Measurements from ENCODE around the gene TOM1L2.

Gene TOM1L2

DNA sequence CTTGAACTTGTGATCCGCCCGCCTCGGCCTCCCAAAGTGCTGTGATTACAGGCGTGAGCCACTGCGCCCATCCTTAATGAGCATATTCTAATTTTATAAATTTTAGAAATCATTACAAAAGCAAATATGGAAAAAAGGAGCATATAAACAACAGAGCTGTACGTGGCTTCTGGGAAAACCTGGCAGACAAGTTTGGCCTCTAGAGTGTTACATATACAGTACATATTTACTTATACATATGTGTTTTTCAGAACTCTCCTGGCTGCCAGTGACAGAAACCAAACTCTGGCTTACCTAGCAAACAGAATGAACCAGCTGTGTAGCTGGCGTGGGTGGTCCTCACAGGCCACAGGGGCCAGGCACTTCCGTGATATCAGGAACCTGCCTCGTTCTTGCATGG, 10.6 kb upstream of the TOM1L2 start:
- no peaks in the 10 kb centered on the region for H3K9me3 ChIP-seq (ENCODE audit: insufficient read depth, low read depth, low read length)
- no peak overlapping the region for H3K27ac ChIP-seq (ENCODE audit: low read length)
- no peaks in the 10 kb centered on the region for H3K27me3 ChIP-seq (ENCODE audit: insufficient read depth, low read length)
- no peaks in the 10 kb centered on the region for H3K36me3 ChIP-seq (ENCODE audit: insufficient read depth, low read depth, low read length)
- no peaks in the 10 kb centered on the region for H3K4me1 ChIP-seq (ENCODE audit: insufficient read depth, low read length)
- no peak overlapping the region for H3K4me3 ChIP-seq (ENCODE audit: low read length)
- H3K9ac ChIP-seq (ENCODE audit: low read depth, low read length) = no peak overlapping the region

DNA sequence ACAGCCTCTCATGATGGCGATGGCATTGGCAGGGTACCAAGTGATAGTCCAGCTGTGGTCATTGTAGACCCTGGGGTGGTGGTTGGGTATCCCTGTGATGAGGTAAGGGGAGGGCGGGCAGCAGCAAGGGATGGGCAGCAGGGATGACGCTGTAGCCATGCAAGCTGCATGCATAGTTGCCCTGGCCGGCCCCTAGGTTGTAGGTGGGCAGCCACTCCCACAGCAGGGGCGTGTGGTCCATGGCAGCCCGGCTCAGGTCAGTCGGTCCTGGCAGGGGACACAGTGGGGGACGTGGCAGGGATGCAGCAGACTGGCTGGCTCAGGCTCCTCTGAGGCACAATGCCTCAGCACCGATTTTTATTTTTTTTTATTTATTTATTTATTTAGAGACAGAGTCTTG, 9.1 kb upstream of the TOM1L2 start:
- Histone ChIP-seq H3K9ac (ENCODE audit: low read depth, low read length) (no peak overlapping the region), H3K4me3 (ENCODE audit: low read length) (no peak overlapping the region), H3K27me3 (ENCODE audit: insufficient read depth, low read length) (no peaks in the 10 kb centered on the region), H3K4me1 (ENCODE audit: insufficient read depth, low read length) (no peaks in the 10 kb centered on the region), H3K9me3 (ENCODE audit: insufficient read depth, low read depth, low read length) (no peaks in the 10 kb centered on the region), H3K27ac (ENCODE audit: low read length) (no peak overlapping the region), H3K36me3 (ENCODE audit: insufficient read depth, low read depth, low read length) (no peaks in the 10 kb centered on the region)

DNA sequence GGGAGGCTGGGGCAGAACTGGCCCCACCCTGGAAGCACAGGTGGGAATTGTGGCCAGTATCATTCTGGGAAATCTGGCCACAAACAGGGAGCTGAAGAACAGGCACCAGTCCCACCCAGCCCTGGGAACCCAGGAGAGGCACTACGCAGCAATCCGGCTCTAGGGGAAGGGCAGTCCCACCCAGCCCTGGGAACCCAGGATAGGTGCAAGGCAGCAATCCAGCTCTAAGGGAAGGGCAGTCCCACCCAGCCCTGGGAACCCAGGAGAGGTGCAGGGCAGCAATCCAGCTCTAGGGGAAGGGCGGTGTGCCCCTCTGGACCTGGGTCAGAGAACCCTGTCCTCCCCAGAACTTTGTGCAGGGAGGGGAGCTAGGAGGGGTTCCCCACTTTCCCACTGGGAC, 7.6 kb upstream of the TOM1L2 start:
- H3K27ac ChIP-seq (ENCODE audit: low read length) = no peak overlapping the region
- no peaks in the 10 kb centered on the region for H3K9me3 ChIP-seq (ENCODE audit: insufficient read depth, low read depth, low read length)

DNA sequence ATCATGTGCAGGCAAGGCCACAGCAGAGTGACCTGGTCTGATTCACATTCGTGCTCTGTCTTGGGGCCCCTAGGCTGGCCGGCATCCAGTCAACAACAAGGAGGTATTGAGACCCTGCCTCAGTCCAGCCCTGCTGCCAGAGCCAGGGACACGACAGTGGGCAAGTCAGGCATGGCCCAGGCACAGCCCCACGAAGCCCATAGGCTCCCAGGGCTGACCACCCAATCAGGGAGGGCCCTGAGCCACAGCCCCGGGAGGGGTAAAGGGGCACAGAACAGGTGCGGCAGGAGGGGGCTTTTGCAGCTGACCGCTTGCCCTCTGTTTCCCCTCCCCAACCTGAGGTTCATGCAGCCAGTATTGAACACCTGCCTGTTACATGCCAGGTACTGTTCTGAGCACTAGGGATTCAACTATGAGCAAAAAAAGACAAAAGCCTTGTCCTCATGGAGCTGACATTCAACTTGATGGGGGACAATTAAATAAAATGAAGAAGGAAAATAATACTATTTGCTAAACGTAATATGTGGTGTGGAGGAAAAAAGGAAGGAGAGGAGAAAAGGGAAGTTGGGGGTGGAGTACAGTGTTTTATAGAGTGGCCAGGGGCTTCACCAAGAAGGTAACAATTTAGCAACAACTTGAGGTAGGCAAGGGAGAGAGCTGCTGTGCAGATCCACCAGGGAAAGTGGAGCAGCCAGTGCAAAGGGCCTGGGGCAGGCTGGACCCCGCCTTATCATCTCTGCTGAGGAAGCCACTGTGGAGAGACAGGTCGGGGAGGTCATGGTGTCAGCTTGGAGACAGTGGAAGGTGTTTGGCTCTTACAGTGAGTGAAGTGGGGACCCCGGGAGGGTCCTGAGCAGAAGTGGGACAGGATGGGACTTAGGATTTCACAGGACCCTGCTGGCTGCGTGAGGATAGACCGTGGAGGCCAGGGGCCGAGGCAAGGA, 6.6 kb upstream of the TOM1L2 start:
- Histone ChIP-seq H3K4me3 (ENCODE audit: low read length) (no peak overlapping the region), H3K9ac (ENCODE audit: low read depth, low read length) (no peak overlapping the region), H3K27ac (ENCODE audit: low read length) (no peak overlapping the region), H3K9me3 (ENCODE audit: insufficient read depth, low read depth, low read length) (no peaks in the 10 kb centered on the region), H3K4me1 (ENCODE audit: insufficient read depth, low read length) (no peaks in the 10 kb centered on the region), H3K36me3 (ENCODE audit: insufficient read depth, low read depth, low read length) (no peaks in the 10 kb centered on the region), H3K27me3 (ENCODE audit: insufficient read depth, low read length) (no peaks in the 10 kb centered on the region)

More for the DNA sequence above, 7.6 kb upstream of the TOM1L2 start:
- Histone ChIP-seq H3K4me3 (ENCODE audit: low read length) (no peak overlapping the region), H3K9ac (ENCODE audit: low read depth, low read length) (no peak overlapping the region), H3K4me1 (ENCODE audit: insufficient read depth, low read length) (no peaks in the 10 kb centered on the region), H3K36me3 (ENCODE audit: insufficient read depth, low read depth, low read length) (no peaks in the 10 kb centered on the region), H3K27me3 (ENCODE audit: insufficient read depth, low read length) (no peaks in the 10 kb centered on the region)

DNA sequence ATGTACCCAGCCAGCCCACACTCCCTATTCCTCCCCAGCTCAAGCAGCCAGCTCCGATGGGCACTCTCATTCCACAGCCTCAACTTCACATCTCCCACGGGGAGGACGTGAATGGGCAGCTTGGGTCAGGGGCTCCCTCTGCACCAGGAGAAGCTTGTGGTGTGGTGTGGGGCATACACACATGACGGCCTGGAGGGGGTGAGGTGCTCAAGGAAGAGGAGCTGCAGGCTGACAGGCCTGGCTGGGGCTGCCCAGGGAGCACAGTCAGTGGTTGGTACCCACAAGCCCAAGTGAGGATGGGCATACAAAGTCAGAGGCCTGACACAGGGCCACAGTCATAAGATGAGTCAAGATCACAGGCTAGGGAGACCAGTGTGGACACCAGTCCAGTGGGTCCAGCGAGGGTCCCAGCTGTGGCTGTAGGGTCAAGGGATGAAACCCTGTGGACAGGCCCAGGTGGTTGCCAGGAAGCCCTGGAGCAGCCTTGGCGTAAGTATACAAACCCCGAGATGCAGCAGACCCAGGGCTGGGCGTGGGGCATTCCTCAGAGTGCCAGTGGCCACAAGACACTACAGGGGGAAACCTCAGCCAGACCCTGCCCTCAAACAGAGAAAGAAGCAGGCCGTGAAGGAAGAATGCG, 4.9 kb upstream of the TOM1L2 start:
- H3K27me3 ChIP-seq (ENCODE audit: insufficient read depth, low read length) = no peaks in the 10 kb centered on the region
- H3K9me3 ChIP-seq (ENCODE audit: insufficient read depth, low read depth, low read length) = no peaks in the 10 kb centered on the region
- H3K4me3 ChIP-seq (ENCODE audit: low read length) = no peak overlapping the region
- H3K36me3 ChIP-seq (ENCODE audit: insufficient read depth, low read depth, low read length) = no peaks in the 10 kb centered on the region
- no peak overlapping the region for H3K9ac ChIP-seq (ENCODE audit: low read depth, low read length)
- 0 out of 2 replicates have a peak, but pooled peaks cover 3% of the 10 kb centered on the region for H3K4me1 ChIP-seq (ENCODE audit: insufficient read depth, low read length)
- H3K27ac ChIP-seq (ENCODE audit: low read length) = no peak overlapping the region

DNA sequence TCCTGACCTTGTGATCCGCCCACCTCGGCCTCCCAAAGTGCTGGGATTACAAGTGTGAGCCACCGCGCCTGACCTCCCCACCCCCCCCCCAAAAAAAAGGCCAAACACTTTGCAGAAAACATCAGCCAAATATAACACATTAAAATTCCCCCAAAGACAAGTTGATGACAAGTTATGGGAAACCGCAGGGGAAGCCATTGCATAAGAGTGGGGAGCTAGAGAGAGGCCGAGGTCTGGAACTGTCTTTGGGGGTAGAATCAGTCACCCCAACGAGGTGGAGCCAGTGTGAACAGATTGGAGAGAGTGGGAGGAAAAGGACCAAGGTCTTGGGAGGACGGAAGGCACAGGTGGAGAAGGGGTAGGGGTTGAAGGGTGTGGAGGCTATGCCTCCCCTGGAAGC, 3.2 kb upstream of the TOM1L2 start:
- H3K4me1 ChIP-seq (ENCODE audit: insufficient read depth, low read length) = 0 out of 2 replicates have a peak, but pooled peaks cover 3% of the 10 kb centered on the region
- no peaks in the 10 kb centered on the region for H3K36me3 ChIP-seq (ENCODE audit: insufficient read depth, low read depth, low read length)
- no peak overlapping the region for H3K9ac ChIP-seq (ENCODE audit: low read depth, low read length)
- H3K27me3 ChIP-seq (ENCODE audit: insufficient read depth, low read length) = no peaks in the 10 kb centered on the region
- no peaks in the 10 kb centered on the region for H3K9me3 ChIP-seq (ENCODE audit: insufficient read depth, low read depth, low read length)
- H3K27ac ChIP-seq (ENCODE audit: low read length) = no peak overlapping the region
- no peak overlapping the region for H3K4me3 ChIP-seq (ENCODE audit: low read length)

DNA sequence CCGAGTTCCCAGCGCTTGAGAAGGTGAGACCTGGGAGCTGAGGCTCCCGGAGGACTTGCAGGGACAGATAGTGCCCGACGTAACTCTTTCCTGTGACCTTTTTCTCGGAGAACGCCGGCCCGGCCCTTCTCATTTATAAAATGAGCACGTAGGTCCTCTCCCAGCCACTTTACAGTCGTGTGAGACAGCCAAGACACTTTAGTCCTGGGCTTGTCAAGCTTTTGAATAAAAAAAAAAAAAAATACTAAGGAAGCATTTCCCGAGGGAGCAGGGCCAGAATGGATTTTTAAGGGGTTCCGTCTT, 703 bp upstream of the TOM1L2 start:
- Histone ChIP-seq H3K36me3 (ENCODE audit: insufficient read depth, low read depth, low read length) (no peaks in the 10 kb centered on the region), H3K27ac (ENCODE audit: low read length) (no peak overlapping the region), H3K4me3 (ENCODE audit: low read length) (peak overlapping the region; percentile 78), H3K9ac (ENCODE audit: low read depth, low read length) (no peak overlapping the region), H3K27me3 (ENCODE audit: insufficient read depth, low read length) (no peaks in the 10 kb centered on the region), H3K4me1 (ENCODE audit: insufficient read depth, low read length) (0 out of 2 replicates have a peak, but pooled peaks cover 3% of the 10 kb centered on the region), H3K9me3 (ENCODE audit: insufficient read depth, low read depth, low read length) (no peaks in the 10 kb centered on the region)

DNA sequence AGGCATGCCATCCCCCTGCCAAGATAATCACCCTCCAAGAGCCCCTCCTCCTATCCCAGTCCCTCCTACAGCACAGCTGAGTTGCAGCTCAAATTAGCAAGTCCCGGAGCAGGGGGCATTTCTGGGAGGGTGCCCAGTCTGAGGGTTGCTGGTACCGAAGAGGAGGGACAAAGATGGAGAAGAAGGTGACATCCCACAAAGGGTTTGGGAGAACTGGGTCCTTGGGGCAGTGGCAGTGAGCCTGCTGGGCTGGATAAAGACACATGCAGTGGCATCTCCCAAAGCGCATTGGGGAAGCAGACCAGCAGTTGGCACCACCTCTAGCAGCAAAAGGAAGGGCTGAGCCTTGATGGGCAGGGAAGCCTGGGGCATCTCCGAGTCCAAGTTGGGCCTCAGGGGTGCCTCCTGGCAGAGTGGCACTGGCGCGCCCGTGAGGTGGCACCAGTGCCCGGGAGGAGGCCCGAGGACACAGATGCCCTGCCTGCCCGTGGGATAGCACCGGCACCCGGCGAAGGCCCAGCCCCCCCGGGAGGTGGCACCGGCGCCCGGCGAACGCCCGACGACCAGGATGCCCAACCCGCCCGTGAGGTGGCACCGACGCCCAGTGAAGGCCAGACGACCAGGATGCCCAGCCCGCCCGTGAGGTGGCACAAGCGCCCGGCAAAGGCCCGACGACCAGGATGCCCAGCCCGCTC, 622 bp downstream of the TOM1L2 start:
- H3K9ac ChIP-seq (ENCODE audit: low read depth, low read length) = no peak overlapping the region; the same call in 1 of the 2 replicates
- H3K27ac ChIP-seq (ENCODE audit: low read length) = no peak overlapping the region
- H3K9me3 ChIP-seq (ENCODE audit: insufficient read depth, low read depth, low read length) = no peaks in the 10 kb centered on the region
- H3K4me1 ChIP-seq (ENCODE audit: insufficient read depth, low read length) = 0 out of 2 replicates have a peak, but pooled peaks cover 3% of the 10 kb centered on the region
- no peaks in the 10 kb centered on the region for H3K27me3 ChIP-seq (ENCODE audit: insufficient read depth, low read length)
- H3K4me3 ChIP-seq (ENCODE audit: low read length) = peak overlapping the region; percentile 76
- no peaks in the 10 kb centered on the region for H3K36me3 ChIP-seq (ENCODE audit: insufficient read depth, low read depth, low read length)

DNA sequence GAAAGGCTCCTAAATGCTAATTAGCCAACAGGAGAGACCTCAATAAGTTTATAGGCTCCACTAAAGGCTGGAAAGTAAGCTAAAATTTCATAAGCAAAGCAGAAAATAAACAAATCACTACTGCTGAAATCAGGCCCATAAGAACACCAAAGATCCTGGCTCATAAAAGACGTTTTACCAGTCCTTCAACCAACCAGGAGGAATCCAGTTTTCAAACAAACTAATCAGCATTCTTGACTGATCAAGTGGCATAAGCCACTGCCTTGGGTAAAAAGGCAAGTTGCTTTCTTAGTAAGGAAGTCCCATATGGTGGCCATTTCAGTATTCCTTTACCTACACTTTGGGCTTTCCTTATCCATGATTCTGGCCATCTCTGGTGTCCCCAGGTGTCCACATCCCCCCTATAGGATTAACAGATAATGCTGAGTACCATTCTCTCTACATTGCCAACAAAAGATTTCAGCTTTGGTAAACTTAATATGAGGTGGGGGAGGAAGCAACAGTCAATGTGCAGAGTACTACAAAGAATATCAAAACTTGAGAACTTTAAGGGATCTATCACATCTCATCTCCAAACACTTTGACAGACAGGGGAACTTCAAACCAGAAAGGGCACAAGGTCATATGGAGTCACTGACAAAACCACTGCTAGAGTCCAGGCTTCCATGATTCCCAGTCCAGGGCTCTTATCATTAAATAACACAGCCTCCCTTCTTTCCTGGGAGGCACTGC, 1.3 kb downstream of the TOM1L2 start:
- 0 out of 2 replicates have a peak overlapping the region, but pooled peaks have one; percentile 76 for H3K4me3 ChIP-seq (ENCODE audit: low read length)

DNA sequence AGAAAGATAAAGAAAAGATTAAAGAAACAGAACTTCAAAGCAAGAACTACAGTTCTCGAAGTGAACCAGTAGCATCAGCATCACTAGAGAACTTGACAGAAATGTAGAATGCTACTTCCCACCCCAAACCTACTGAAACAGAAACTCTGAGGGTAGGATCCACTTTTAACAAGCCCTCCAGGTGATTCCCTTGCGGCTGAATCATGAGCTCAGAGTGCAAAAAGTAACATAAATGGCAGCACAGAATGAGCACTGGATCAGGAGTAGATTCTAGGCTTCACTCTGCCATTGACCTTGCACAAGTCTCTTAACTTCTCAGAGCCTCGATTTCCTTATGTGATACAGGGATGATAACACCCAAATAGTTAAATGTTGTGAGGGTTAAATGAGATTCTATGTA, 5.8 kb downstream of the TOM1L2 start:
- Histone ChIP-seq H3K36me3 (ENCODE audit: insufficient read depth, low read depth, low read length) (no peaks in the 10 kb centered on the region), H3K9me3 (ENCODE audit: insufficient read depth, low read depth, low read length) (no peaks in the 10 kb centered on the region), H3K27ac (ENCODE audit: low read length) (no peak overlapping the region), H3K4me1 (ENCODE audit: insufficient read depth, low read length) (peaks cover 4% of the 10 kb centered on the region; the same call in 1 of the 2 replicates), H3K4me3 (ENCODE audit: low read length) (no peak overlapping the region), H3K9ac (ENCODE audit: low read depth, low read length) (no peak overlapping the region), H3K27me3 (ENCODE audit: insufficient read depth, low read length) (no peaks in the 10 kb centered on the region)

More for the DNA sequence above, 1.3 kb downstream of the TOM1L2 start:
- Histone ChIP-seq H3K9me3 (ENCODE audit: insufficient read depth, low read depth, low read length) (no peaks in the 10 kb centered on the region), H3K27me3 (ENCODE audit: insufficient read depth, low read length) (no peaks in the 10 kb centered on the region), H3K9ac (ENCODE audit: low read depth, low read length) (no peak overlapping the region), H3K27ac (ENCODE audit: low read length) (no peak overlapping the region), H3K4me1 (ENCODE audit: insufficient read depth, low read length) (0 out of 2 replicates have a peak, but pooled peaks cover 3% of the 10 kb centered on the region), H3K36me3 (ENCODE audit: insufficient read depth, low read depth, low read length) (no peaks in the 10 kb centered on the region)

DNA sequence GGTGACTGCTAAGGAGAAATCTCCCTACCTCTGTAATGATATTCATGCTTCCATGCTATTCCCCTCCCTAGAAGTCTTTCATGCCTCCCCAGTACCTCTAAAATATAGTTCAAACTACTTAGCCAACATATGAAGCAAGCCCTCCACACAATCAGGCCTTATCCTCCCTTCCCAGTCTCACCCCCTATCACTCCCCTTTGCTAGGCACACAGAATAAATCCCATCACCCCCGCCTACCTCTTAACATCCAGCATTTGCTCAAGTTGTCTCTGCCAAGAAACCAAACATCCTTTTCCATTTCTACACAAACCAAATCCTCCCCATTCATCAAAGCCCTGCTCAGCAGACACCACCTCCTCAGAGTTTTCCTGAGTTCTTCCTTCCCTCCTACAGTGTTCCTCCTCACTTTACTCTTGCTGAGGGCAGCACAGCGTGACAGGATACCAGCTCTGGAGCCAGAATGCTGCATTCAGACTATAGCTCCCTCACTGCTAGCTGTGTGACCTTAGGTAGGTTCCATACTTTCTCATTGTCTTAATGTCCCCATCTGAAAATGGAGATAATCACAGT, 7.0 kb downstream of the TOM1L2 start:
- Histone ChIP-seq H3K9ac (ENCODE audit: low read depth, low read length) (no peak overlapping the region), H3K4me3 (ENCODE audit: low read length) (no peak overlapping the region), H3K36me3 (ENCODE audit: insufficient read depth, low read depth, low read length) (no peaks in the 10 kb centered on the region), H3K27ac (ENCODE audit: low read length) (no peak overlapping the region), H3K4me1 (ENCODE audit: insufficient read depth, low read length) (peaks cover 4% of the 10 kb centered on the region; the same call in 1 of the 2 replicates), H3K9me3 (ENCODE audit: insufficient read depth, low read depth, low read length) (no peaks in the 10 kb centered on the region), H3K27me3 (ENCODE audit: insufficient read depth, low read length) (no peaks in the 10 kb centered on the region)
